ENCODE data around the gene ABCD1. TPM values are rescaled to one million over a fixed set of nuclear protein-coding genes. Genes with fewer than 3 reads are reported as not detected.

Gene ABCD1
- total and polyA plus RNA-seq, 10 of the 15 experiments (the other 5 are each of a cell fraction or from before 2014, with no cell fraction given), result 0.13 to 6.5 (median 1.4) TPM

- Histone ChIP-seq H3K27ac (ENCODE audit: control insufficient read depth, insufficient read depth) (no peak overlapping the region), H3K4me2 (ENCODE audit: control insufficient read depth, insufficient read depth) (no peak overlapping the region), H4K20me1 (ENCODE audit: control insufficient read depth, insufficient read depth) (no peaks in the 10 kb centered on the region), H3K9me3 (replicated peaks; ENCODE audit: control insufficient read depth, insufficient read depth, low read length) (no peaks in the 10 kb centered on the region), H3K4me3 (no peak overlapping the region), H3K4me1 (ENCODE audit: control insufficient read depth, insufficient read depth, low read length) (no peaks in the 10 kb centered on the region), H3K36me3 (ENCODE audit: control insufficient read depth in 2 of 2, insufficient read depth in 2 of 2, low read length in 1 of 2) (peaks cover 6 to 14% of the 10 kb centered on the region in 2 experiments), H3K27me3 (replicated peaks in 1 of 2; ENCODE audit: control insufficient read depth in 2 of 2, insufficient read depth in 2 of 2, low read length in 1 of 2) (no peaks in the 10 kb centered on the region), H3K9ac (ENCODE audit: control insufficient read depth, insufficient read depth, low read length) (no peak overlapping the region), H3K79me2 (ENCODE audit: control insufficient read depth, insufficient read depth, low read length) (peaks cover 5% of the 10 kb centered on the region), H2AFZ (ENCODE audit: control insufficient read depth, low read depth, low read length) (no peak overlapping the region)
- WGBS (ENCODE audit: insufficient coverage, insufficient replicate concordance, low lambda C conversion rate, missing lambda C conversion rate), result 63% methylated on average over 9 of the region's 9 CpGs
- ChIA-PET CTCF (no interaction called here), POLR2A (no interaction called here), RAD21 (ENCODE audit: unreplicated experiment) (no interaction called here), SMC1A (ENCODE audit: uncharacterized antibody, unreplicated experiment) (no interaction called here)
- no peak for FAIRE-seq
- in situ Hi-C loops (cut with MboI), result loop anchor here (10.0 kb wide), 1 partner anchor 113 kb away; no protein-coding TSS in a partner anchor
- BruUV-seq (replicated peaks), result no TSS peak
- no peak for DNase-seq (ENCODE audit: low read depth, low spot score)
- intact Hi-C loops (cut with micrococcal nuclease; ENCODE audit: unreplicated experiment), result no loop called here
- ATAC-seq, result no peak
- TF ChIP-seq MTA2 (IDR thresholded peaks at IDR 0.05; ENCODE audit: low read depth) (no peak), ZNF687 (IDR thresholded peaks at IDR 0.05) (no peak)
Measured at GRCh38 chrX:153717445-153717844, 7.2 kb upstream of the ABCD1 start.

- intact Hi-C loops (cut with micrococcal nuclease; ENCODE audit: unreplicated experiment), result no loop called here
- ATAC-seq (no peak), FAIRE-seq (no peak), DNase-seq (ENCODE audit: low read depth, low spot score) (no peak)
- in situ Hi-C loops (cut with MboI), result loop anchor here (10.0 kb wide), 1 partner anchor 114 kb away; no protein-coding TSS in a partner anchor
- SMC1A ChIA-PET (ENCODE audit: uncharacterized antibody, unreplicated experiment), result no interaction called here
- no peak overlapping the region for H3K4me2 ChIP-seq (ENCODE audit: control insufficient read depth, insufficient read depth)
- H3K9me3 ChIP-seq (replicated peaks; ENCODE audit: control insufficient read depth, insufficient read depth, low read length), result no peaks in the 10 kb centered on the region
- no peak overlapping the region for H3K4me3 ChIP-seq
- H3K79me2 ChIP-seq (ENCODE audit: control insufficient read depth, insufficient read depth, low read length), result peaks cover 17% of the 10 kb centered on the region
- no TSS peak for BruUV-seq (replicated peaks)
- no peaks in the 10 kb centered on the region for H3K27me3 ChIP-seq (replicated peaks in 1 of 2; ENCODE audit: control insufficient read depth in 2 of 2, insufficient read depth in 2 of 2, low read length in 1 of 2)
- RAD21 ChIA-PET (ENCODE audit: unreplicated experiment), result no interaction called here
- POLR2A ChIA-PET, result interaction anchor here (0.5 kb wide), 1 partner anchor 41 kb away, joined by 3 read pairs; no protein-coding TSS in a partner anchor
- TF ChIP-seq NR2C2 (IDR thresholded peaks at IDR 0.05; ENCODE audit: borderline replicate concordance, control insufficient read depth, insufficient read length, low read depth), result no peak
- TF ChIP-seq TBL1XR1 (IDR thresholded peaks at IDR 0.05; ENCODE audit: low read depth, low read length), result no peak
- TF ChIP-seq RAD21 (IDR thresholded peaks at IDR 0.05; ENCODE audit: insufficient read depth, low read depth, low read length), result no peak
- TF ChIP-seq CEBPB (IDR thresholded peaks at IDR 0.05; ENCODE audit: borderline replicate concordance in 1 of 2, low read depth in 2 of 2, low read length in 2 of 2), result no peak
- no peak for TF ChIP-seq TARDBP (IDR thresholded peaks at IDR 0.05; ENCODE audit: borderline replicate concordance)
- no peak for TF ChIP-seq ASH2L (IDR thresholded peaks at IDR 0.05; ENCODE audit: borderline replicate concordance, low read depth)
- TF ChIP-seq PML (IDR thresholded peaks at IDR 0.05; ENCODE audit: low read length), result no peak
- TF ChIP-seq FOS (IDR thresholded peaks at IDR 0.05; ENCODE audit: borderline replicate concordance, extremely low read depth, insufficient read length), result no peak
- no peaks in the 10 kb centered on the region for H3K4me1 ChIP-seq (ENCODE audit: control insufficient read depth, insufficient read depth, low read length)
- H3K27ac ChIP-seq (ENCODE audit: control insufficient read depth, insufficient read depth), result no peak overlapping the region
- H4K20me1 ChIP-seq (ENCODE audit: control insufficient read depth, insufficient read depth), result no peaks in the 10 kb centered on the region
- H3K9ac ChIP-seq (ENCODE audit: control insufficient read depth, insufficient read depth, low read length), result no peak overlapping the region
- CTCF ChIA-PET, result interaction anchor here (1.4 kb wide), 1 partner anchor 11 kb away, joined by 3 read pairs; no protein-coding TSS in a partner anchor
- no peak overlapping the region for H2AFZ ChIP-seq (ENCODE audit: control insufficient read depth, low read depth, low read length)
- WGBS (ENCODE audit: insufficient coverage, insufficient replicate concordance, low lambda C conversion rate, missing lambda C conversion rate), result 42% methylated on average over 2 of the region's 2 CpGs
- peaks cover 6 to 14% of the 10 kb centered on the region in 2 experiments for H3K36me3 ChIP-seq (ENCODE audit: control insufficient read depth in 2 of 2, insufficient read depth in 2 of 2, low read length in 1 of 2)
Measured at GRCh38 chrX:153719238-153719637, 5.4 kb upstream of the ABCD1 start.
